Stimulated activated CD4-positive, alpha-beta T cell treated with anti-CD3 and anti-CD28 coated beads, Interleukin-1b, Interleukin-23, amount 100 ng/mL, for 48 hours (primary cell): ENCODE measurements around the gene JCHAIN.
"Not testable (repeated sequence)": the region's sequence is repeated elsewhere in the genome, so short reads cannot be mapped to it uniquely, and the experiment has no call there.

ENCODE experiments used
- DNase-seq: peaks from one replicate; pipeline ENCODE4 v3.0.0-alpha.2; 2020

The JCHAIN gene

GRCh38 chr4:70666369-70666768 is at the start of gene JCHAIN:
TSS of gene JCHAIN (minus strand) at chr4:70666508. CDS start at chr4:70666490, 18 bp downstream.
- no peak for DNase-seq

GRCh38 chr4:70715097-70715496 is 48.8 kb upstream of the JCHAIN start:
- no peak for DNase-seq

- no peak for DNase-seq
Measured at GRCh38 chr4:70714079-70714887, 48.0 kb upstream of the JCHAIN start.

- no peak for DNase-seq
Measured at GRCh38 chr4:70713453-70714078, 47.3 kb upstream of the JCHAIN start.

GRCh38 chr4:70712604-70713452 is 46.5 kb upstream of the JCHAIN start:
- no peak for DNase-seq

- DNase-seq, result no peak
Measured at GRCh38 chr4:70712150-70712549, 45.8 kb upstream of the JCHAIN start.

- no peak for DNase-seq
Measured at GRCh38 chr4:70711599-70711998, 45.3 kb upstream of the JCHAIN start.

GRCh38 chr4:70709611-70710205 is 43.4 kb upstream of the JCHAIN start:
- no peak for DNase-seq

- DNase-seq, result no peak
Measured at GRCh38 chr4:70706516-70706915, 40.2 kb upstream of the JCHAIN start.

DNA sequence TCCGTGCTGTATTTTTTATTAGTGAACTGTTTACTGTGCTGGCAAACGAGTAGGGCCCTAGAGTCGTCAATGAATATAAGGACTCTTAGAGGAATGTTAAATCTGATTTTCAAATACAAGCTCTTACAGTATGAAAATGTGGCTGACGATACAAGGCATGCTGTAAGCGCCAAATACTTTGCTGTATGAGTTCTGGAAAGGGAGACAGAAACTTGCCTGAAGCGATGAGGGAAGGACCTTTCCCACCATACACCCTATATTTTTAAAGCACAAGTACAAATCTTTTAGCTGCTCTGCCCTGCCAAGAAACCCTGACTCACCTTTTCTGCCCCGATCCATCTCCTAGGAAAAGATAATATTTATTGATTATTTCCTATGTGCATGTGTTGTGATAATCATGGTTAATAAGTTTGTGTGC is 39.7 kb upstream of the JCHAIN start:
- no peak for DNase-seq

- peak; percentile 70 for DNase-seq
Measured at GRCh38 chr4:70705183-70706043, 39.1 kb upstream of the JCHAIN start.

DNA sequence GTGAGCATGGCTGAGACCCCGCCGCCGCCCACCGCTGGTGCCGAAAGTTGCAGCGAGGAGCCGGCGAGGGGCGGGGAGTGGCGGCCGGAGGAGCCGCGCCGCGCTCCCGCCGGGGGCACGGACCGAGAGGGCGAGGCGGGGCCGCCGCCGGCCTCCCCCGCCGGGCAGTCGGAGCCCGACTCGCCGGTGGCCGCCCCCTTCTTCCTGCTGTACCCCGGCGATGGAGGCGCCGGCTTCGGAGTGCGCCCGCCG is 38.5 kb upstream of the JCHAIN start:
- DNase-seq, result no peak

GRCh38 chr4:70704215-70704930 is 38.1 kb upstream of the JCHAIN start:
- peak; percentile 38 for DNase-seq

DNA sequence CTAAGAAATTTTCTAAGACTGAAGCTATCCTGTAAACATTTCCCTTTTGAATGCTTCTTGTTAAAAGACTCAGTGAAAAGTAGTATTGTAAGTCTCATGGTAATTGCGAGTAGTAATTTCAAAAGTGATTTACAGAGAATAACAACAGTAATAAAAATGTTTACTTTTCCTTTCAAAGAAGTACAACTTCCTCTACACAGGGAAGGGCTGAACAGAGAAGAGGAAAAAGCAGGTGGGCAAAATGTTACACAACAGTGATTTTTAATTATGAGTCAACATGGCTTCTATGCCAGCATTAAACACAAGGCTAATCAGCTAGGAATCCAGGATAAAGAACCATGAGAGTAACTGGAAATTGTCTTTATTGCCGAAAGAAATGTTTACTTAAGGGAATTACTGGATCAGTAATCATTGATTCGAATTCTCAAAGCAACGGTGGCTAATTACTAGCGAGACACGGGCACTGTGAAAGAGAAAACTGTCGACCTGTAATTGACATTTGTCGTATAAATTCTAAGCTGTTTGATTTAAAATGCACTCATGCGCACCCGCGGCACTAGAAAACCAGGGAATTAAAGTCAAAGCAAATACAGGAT is 37.4 kb upstream of the JCHAIN start:
- DNase-seq, result no peak

GRCh38 chr4:70702592-70702991 is 36.3 kb upstream of the JCHAIN start:
- DNase-seq, result not testable (repeated sequence)

DNA sequence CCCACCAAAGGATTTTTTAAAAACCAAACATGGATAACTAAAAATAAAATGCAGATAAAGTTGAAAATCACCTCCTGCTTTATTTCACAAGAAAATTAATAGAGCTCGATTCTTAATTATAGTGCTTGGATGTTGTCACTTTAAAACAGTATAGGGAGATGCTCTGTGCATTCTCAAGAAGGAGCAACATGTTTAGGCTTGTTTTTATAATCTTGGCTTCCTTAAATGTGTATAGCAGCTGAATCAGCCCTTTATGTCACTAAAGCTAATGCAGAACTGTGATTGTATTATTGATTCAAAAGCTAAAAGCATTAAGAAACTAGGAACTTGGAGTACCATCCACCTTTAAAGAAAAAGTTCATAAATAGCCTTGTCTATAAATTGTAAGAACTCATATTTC is 35.0 kb upstream of the JCHAIN start:
- DNase-seq, result no peak

- no peak for DNase-seq
Measured at GRCh38 chr4:70700712-70701111, 34.4 kb upstream of the JCHAIN start.

GRCh38 chr4:70698435-70698834 is 32.1 kb upstream of the JCHAIN start:
- not testable (repeated sequence) for DNase-seq

GRCh38 chr4:70694633-70695032 is 28.3 kb upstream of the JCHAIN start:
- not testable (repeated sequence) for DNase-seq

DNA sequence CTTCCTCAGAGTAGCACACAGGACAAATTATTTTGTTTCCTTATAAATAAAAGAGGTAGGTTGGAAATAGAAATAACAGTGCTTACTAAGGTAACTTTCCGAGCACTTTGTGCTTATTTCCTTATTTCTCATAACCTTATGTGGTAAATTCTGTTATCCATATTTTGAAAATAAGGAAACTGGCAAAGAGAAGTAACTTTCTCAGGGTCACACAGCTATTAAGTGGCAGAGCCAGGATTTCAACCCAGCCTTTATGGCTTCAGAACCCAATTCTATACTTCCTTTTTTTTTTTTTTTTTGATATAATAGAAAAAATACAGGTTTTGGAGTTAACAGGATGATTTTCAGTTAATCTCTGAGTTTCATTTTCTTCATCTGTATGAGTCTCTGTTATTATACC is 25.4 kb upstream of the JCHAIN start:
- DNase-seq, result no peak

DNA sequence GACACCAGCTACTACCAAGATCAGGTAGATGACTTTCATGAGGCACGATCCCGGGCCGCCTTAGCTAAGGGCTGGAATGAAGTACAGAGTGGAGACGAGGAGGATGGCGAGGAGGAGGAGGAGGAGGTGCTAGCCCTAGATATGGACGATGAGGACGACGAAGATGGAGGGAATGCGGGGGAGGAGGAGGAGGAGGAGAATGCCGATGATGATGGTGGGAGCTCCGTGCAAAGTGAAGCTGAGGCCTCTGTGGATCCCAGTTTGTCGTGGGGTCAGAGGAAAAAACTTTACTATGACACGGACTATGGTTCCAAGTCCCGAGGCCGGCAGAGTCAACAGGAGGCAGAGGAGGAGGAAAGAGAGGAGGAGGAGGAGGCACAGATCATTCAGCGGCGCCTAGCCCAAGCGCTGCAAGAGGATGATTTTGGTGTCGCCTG is 22.5 kb upstream of the JCHAIN start:
- DNase-seq, result peak; percentile 13
